GM08714 (cell line): Measurements from ENCODE around the gene PRRT2.
"Not testable (repeated sequence)": the region's sequence is repeated elsewhere in the genome, so short reads cannot be mapped to it uniquely, and the experiment has no call there.

ENCODE experiments used
- H3K4me3 ChIP-seq: fragments of 200-500 bp; sonication (Bioruptor generic); 2 replicates; pipeline ENCODE4 v1.5.1; 2014; ENCODE audit warnings: mild to moderate bottlenecking, low read length, inconsistent platforms
- ZNF274 ChIP-seq: IDR thresholded peaks from 2 replicates; pipeline ENCODE4 v1.6.1; 2012; ENCODE audit warnings: mild to moderate bottlenecking, low read depth, low read length

Gene PRRT2

DNA sequence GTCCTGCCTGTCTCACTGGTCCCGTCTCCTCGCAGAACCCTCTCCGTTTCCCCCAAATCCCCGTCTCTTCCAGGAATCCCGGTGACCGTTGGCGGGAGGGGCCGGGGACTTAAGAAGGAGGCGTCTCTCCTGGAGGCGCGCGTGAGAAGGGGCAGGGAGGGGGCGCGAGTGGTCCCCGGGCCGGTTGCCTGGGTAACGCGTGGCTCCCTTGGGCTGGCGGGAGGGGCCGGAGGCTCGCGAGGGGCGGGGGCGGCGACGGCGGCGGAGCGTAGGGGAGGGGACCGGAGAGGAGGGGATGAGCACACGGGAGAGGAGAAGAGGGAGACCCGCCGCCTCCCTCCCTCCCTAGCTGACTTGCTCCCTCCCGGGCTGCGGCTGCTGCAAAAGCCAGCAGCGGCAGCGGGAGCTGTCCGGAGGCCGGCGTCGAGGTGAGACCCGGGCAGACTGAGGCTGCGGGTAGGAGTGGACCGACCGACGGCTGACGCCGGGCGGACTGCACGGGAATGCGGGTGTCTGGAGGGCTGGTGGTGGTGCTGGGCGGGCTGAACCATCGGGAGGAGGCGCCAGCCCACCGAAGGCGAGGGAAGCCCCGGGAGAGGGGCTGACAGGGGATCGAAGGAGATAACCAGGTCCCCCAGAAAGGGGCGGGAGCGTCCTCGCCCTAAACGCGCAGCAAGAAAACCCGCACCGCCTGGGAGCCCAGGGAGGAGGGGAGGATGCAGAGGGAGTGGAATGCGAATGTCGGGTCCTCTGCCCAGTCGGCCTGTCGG lies at the start of gene PRRT2:
Gene PRRT2 (plus strand): TSS at position 298 of the 770 bp plus-strand sequence. CDS start 862 bp downstream, outside the sequence.
- no peak for TF ChIP-seq ZNF274
- peak within 1 kb of the TSS; percentile 46; the same call in 1 of the 2 replicates for H3K4me3 ChIP-seq

- TF ChIP-seq ZNF274: no peak
These were observed 48.7 kb upstream of the PRRT2 start for GRCh38 chr16:29763326-29763725.

GRCh38 chr16:29765167-29766032 lies 46.6 kb upstream of the PRRT2 start:
- H3K4me3 ChIP-seq: no peak overlapping the region
- TF ChIP-seq ZNF274: no peak

More at GRCh38 chr16:29763326-29763725, 48.7 kb upstream of the PRRT2 start:
- H3K4me3 ChIP-seq: no peak overlapping the region

DNA sequence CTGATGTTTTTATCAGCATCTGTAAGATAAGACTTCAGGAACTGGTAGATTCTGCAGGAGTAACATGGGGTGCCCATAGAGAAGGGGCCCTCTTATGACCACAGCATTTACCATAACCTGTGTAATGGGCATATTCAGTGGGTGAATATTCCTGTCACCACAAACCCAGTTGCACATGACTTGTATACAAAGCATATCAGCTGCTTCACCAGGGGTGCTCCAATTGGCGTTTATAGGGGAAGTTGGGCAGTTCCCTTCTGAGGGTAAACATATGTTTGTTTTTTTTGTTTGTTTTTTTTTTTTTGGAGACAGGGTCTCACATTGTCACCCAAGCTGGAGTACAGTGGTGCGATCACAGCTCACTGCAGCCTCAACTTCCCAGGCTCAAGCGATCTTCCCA lies 45.4 kb upstream of the PRRT2 start:
- no peak for TF ChIP-seq ZNF274
- H3K4me3 ChIP-seq: no peak overlapping the region

GRCh38 chr16:29767062-29767461 lies 44.9 kb upstream of the PRRT2 start:
- H3K4me3 ChIP-seq: no peak overlapping the region
- no peak for TF ChIP-seq ZNF274

DNA sequence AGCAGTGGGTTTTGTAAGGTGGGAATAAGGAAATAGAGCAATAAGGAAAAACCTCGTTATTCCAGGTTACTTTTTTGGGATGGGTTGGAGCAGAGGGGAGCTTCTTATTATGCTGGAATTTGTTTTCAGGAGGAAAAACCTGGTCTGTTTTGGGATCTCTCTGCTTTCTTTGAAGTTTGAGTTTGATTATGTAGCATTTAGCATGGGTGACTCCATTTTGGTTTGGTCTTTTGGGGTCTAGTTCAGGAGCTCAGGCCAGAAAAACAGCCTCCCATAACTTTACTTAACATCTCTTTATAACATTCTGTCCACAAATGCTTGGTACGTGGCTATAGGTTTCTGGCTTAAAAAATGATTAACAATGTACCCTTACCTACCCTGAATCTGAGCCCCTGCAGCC lies 42.5 kb upstream of the PRRT2 start:
- TF ChIP-seq ZNF274: no peak

DNA sequence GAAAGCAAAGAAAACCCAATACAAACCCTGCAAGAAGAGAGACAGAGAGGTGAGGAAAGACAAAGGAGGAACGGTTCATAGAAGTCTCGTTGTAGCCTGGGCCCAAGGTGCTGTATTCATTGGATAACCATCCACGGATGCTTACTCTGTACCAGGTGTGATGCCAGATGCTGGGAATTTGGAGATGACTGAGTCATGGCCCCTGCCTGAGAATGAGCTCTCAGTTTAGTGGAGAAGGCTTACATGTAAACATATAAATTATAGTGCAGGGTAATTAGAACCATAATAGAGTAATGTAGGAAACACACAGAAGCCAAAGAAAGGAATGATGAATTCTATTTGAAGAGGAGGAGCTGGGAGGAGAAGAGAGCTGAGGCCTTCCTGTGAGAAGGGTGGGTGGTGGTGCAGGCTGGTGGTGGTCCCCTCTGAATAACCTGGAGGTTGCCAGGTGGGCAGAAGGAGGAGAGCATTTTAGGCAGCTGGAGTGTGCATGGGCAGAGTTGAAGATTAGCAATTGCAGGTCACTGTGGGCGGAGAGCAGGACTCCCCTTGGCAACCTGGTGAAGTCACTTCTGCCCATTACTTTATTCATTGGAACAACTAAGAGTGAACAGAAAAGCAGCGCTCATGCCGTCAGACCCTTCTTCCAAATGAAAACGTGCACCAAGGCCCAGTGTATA lies 41.6 kb upstream of the PRRT2 start:
- no peak for TF ChIP-seq ZNF274
- no peak overlapping the region for H3K4me3 ChIP-seq

More for the DNA sequence above, 42.5 kb upstream of the PRRT2 start:
- H3K4me3 ChIP-seq: no peak overlapping the region

DNA sequence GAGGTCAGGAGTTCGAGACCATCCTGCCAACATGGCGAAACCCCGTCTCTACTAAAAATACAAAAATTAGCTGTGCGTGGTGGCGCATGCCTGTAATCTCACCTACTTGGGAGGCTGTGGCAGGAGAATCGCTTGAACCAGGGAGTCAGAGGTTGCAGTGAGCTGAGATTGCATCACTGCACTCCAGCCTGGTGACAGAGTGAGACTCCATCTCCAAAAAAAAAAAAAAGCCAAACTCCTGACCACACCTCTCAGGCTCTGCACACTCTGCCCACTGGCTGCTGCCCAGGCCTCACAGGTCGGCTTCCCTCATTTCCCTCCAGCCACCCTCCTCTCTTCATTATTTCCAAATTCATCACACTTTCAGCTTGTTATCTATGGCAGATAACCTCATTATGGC lies 39.7 kb upstream of the PRRT2 start:
- H3K4me3 ChIP-seq: not testable (repeated sequence)

DNA sequence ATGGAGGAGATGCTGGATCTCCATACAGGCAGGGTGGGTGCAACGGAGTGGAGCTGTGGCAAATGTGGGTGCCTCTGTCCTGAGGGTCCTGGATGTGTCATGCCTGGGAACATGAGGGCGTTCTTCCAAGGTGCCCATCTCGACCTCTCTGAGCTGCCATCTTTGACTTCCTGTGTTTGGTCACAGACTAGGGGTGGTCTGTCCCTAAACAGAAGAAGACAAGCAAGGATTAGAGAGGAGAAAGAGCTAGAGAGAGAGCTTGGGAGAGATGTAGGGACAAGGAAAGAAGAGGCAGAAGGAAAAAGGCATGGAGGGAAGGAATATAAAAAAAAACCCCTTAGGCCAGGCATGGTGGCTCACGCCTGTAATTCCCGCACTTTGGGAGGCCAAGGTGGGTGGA lies 37.3 kb upstream of the PRRT2 start:
- H3K4me3 ChIP-seq: no peak overlapping the region
- TF ChIP-seq ZNF274: no peak

GRCh38 chr16:29775742-29776408 lies 36.1 kb upstream of the PRRT2 start:
- H3K4me3 ChIP-seq: no peak overlapping the region
- TF ChIP-seq ZNF274: no peak

DNA sequence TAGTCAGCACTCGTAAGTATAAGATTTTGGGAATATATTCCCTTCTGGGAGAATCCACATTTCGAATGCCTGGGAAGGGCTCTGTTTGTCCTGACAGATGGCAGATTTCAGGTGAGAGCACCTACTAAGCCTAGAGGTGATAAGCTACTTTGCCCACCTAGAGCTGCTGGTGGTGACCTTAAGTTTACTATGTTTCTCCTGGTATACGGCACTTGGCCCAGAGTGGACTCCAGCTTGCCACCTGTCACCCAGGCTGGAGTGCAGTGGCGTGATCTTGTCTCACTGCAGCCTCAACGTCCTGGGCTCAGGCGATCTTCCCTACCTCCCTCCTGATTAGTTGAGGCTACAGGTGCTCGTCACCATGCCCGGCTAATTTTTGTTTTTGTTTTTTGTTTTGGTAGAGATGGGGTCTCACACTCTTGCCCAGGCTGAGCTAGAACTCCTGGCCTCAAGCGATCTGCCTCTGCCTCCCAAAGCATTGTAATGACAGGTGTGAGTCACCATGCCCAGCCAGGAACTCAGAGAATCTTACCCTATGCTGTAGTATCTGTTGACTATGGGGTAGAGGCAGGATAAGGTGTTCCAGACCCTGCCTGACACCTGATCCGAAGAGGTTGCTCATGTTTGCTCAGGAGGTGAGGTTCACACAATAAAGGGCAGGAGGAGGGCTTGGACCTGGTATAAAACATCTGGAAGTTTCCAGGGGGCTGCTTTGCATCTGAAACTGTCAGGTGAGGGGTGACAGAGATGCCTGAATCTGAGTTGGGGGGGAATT lies 34.2 kb upstream of the PRRT2 start, which contains the start of gene ZG16:
Gene ZG16 (plus strand): TSS at position 681 of the 775 bp plus-strand sequence. CDS start 1,011 bp downstream, outside the sequence.
- no peak for TF ChIP-seq ZNF274

DNA sequence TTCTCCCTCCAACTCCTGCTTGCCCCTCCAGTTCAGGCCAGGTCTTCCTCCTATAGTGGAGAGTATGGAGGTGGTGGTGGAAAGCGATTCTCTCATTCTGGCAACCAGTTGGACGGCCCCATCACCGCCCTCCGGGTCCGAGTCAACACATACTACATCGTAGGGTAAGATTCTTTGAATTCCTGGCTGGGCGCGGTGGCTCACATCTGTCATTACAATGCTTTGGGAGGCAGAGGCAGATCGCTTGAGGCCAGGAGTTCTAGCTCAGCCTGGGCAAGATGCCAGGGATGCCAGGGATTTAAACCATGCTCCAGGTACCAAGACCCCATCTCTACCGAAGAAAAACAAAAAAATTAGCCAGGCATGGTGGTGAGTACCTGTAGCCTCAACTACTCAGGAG lies 32.5 kb upstream of the PRRT2 start:
- H3K4me3 ChIP-seq: no peak overlapping the region

More for the DNA sequence above, 34.2 kb upstream of the PRRT2 start, which contains the start of gene ZG16:
- H3K4me3 ChIP-seq: no peak within 1 kb of the TSS

DNA sequence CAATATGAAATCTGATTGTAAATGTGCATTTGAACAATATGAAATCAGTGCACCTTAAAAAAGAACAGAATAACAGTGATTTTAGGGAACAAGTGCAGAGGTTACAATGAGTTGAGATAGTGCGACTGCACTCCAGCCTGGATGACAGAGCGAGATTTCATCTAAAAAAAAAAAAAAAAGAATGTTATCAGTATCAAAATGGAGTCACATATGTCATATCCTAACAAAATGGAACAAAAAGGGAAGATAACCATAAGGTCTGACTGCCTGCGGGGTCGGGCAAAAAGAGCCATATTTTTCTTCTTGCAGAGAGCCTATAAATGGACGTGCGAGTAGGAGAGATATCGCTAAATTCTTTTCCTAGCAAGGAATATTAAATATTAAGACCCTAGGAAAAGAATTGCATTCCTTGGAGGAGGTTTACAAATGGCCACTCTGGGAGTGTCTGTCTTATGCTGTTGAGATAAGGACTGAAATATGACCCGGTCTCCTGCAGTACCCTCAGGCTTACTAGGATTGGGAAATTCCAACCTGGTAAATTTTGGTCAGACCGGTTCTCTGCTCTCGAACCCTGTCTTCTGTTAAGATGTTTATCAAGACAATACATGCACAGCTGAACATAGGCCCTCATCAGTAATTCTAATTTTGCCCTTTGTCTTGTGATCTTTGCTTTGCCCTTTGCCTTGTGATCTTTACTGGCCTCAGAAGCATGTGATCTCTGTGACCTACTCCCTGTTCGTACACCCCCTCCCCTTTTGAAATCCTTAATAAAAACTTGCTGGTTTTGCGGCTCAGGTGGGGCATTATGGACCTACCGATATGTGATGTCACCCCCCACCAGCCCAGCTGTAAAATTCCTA lies 28.7 kb upstream of the PRRT2 start:
- not testable (repeated sequence) for H3K4me3 ChIP-seq

More for the DNA sequence above, 32.5 kb upstream of the PRRT2 start:
- TF ChIP-seq ZNF274: no peak
